ENCODE data around the gene ST8SIA5. TPM values are rescaled to one million over a fixed set of nuclear protein-coding genes. Genes with fewer than 3 reads are reported as not detected.
"Not testable (repeated sequence)": the region's sequence is repeated elsewhere in the genome, so short reads cannot be mapped to it uniquely, and the experiment has no call there.

ST8SIA5 gene
- total and polyA plus RNA-seq, 2 of the 13 experiments (the other 11 are each of a cell fraction or from before 2014, with no cell fraction given): 0.07 to 0.20 TPM

GRCh38 chr18:46795945-46796344 is 39.1 kb upstream of the ST8SIA5 start:
- H3K27ac ChIP-seq (ENCODE audit: extremely low read length, insufficient read depth, low read length); DNase-seq (ENCODE audit: low spot score); ATAC-seq; CTCF ChIA-PET (ENCODE audit: low intra/inter-chr PET ratio, low total read pairs); H3K4me2 ChIP-seq (ENCODE audit: low read depth, low read length); H3K27me3 ChIP-seq (ENCODE audit: control insufficient read depth in 1 of 2, insufficient read depth in 2 of 2, low read length in 2 of 2); POLR2A ChIA-PET; H3K4me3 ChIP-seq (replicated peaks in 1 of 3; ENCODE audit: insufficient read depth in 1 of 3, low read depth in 2 of 3, low read length in 3 of 3); intact Hi-C loops (cut with micrococcal nuclease; ENCODE audit: unreplicated experiment); H3K36me3 ChIP-seq (replicated peaks in 1 of 2; ENCODE audit: control insufficient read depth in 1 of 2, insufficient read depth in 2 of 2, low read length in 2 of 2); H3K79me2 ChIP-seq (ENCODE audit: insufficient read depth, low read length); H3K4me1 ChIP-seq (ENCODE audit: insufficient read depth, low read length); FAIRE-seq; H4K20me1 ChIP-seq (ENCODE audit: insufficient read depth, low read length); in situ Hi-C loops (cut with HindIII; ENCODE audit: extremely low pct_ligation_motif_present, low pct_unique_long_range_greater_than_20kb); H3K9ac ChIP-seq (ENCODE audit: insufficient read depth, low read depth, low read length); BruUV-seq (replicated peaks); H2AFZ ChIP-seq (ENCODE audit: low read length); H3K9me3 ChIP-seq (ENCODE audit: low read length): not testable (repeated sequence)
- 88% methylated on average over 6 of the region's 6 CpGs for WGBS (ENCODE audit: low lambda C conversion rate)

GRCh38 chr18:46794607-46795006 is 37.8 kb upstream of the ST8SIA5 start:
- Histone ChIP-seq H2AFZ (ENCODE audit: low read length) (no peak overlapping the region), H3K27ac (ENCODE audit: extremely low read length, insufficient read depth, low read length) (no peak overlapping the region), H3K36me3 (replicated peaks in 1 of 2; ENCODE audit: control insufficient read depth in 1 of 2, insufficient read depth in 2 of 2, low read length in 2 of 2) (no peaks in the 10 kb centered on the region), H3K27me3 (ENCODE audit: control insufficient read depth in 1 of 2, insufficient read depth in 2 of 2, low read length in 2 of 2) (no peaks in the 10 kb centered on the region), H3K9ac (ENCODE audit: insufficient read depth, low read depth, low read length) (no peak overlapping the region), H3K4me2 (ENCODE audit: low read depth, low read length) (no peak overlapping the region), H3K9me3 (ENCODE audit: low read length) (no peaks in the 10 kb centered on the region), H3K79me2 (ENCODE audit: insufficient read depth, low read length) (no peaks in the 10 kb centered on the region), H3K4me1 (ENCODE audit: insufficient read depth, low read length) (no peaks in the 10 kb centered on the region), H3K4me3 (replicated peaks in 1 of 3; ENCODE audit: insufficient read depth in 1 of 3, low read depth in 2 of 3, low read length in 3 of 3) (no peak overlapping the region), H4K20me1 (ENCODE audit: insufficient read depth, low read length) (no peaks in the 10 kb centered on the region)
- intact Hi-C loops (cut with micrococcal nuclease; ENCODE audit: unreplicated experiment): no loop called here
- 58% methylated on average over 1 of the region's 1 CpG for WGBS (ENCODE audit: low lambda C conversion rate)
- in situ Hi-C loops (cut with HindIII; ENCODE audit: extremely low pct_ligation_motif_present, low pct_unique_long_range_greater_than_20kb): no loop called here
- FAIRE-seq (no peak), ATAC-seq (no peak), DNase-seq (ENCODE audit: low spot score) (no peak)
- TF ChIP-seq ZSCAN9 (CRISPR knock-in tag; IDR thresholded peaks at IDR 0.05; ENCODE audit: borderline replicate concordance) (no peak), RARA (CRISPR knock-in tag; IDR thresholded peaks at IDR 0.05) (no peak), ZNF615 (CRISPR knock-in tag; IDR thresholded peaks at IDR 0.05; ENCODE audit: borderline replicate concordance) (no peak)
- CTCF ChIA-PET (ENCODE audit: low intra/inter-chr PET ratio, low total read pairs): no interaction called here
- POLR2A ChIA-PET: no interaction called here
- no TSS peak for BruUV-seq (replicated peaks)

- Histone ChIP-seq H4K20me1 (ENCODE audit: insufficient read depth, low read length) (no peaks in the 10 kb centered on the region), H3K9ac (ENCODE audit: insufficient read depth, low read depth, low read length) (no peak overlapping the region), H3K4me2 (ENCODE audit: low read depth, low read length) (no peak overlapping the region), H3K27ac (ENCODE audit: extremely low read length, insufficient read depth, low read length) (no peak overlapping the region), H3K4me1 (ENCODE audit: insufficient read depth, low read length) (no peaks in the 10 kb centered on the region), H3K36me3 (replicated peaks in 1 of 2; ENCODE audit: control insufficient read depth in 1 of 2, insufficient read depth in 2 of 2, low read length in 2 of 2) (no peaks in the 10 kb centered on the region), H3K4me3 (replicated peaks in 1 of 3; ENCODE audit: insufficient read depth in 1 of 3, low read depth in 2 of 3, low read length in 3 of 3) (no peak overlapping the region), H2AFZ (ENCODE audit: low read length) (no peak overlapping the region), H3K27me3 (ENCODE audit: control insufficient read depth in 1 of 2, insufficient read depth in 2 of 2, low read length in 2 of 2) (no peaks in the 10 kb centered on the region), H3K9me3 (ENCODE audit: low read length) (no peaks in the 10 kb centered on the region), H3K79me2 (ENCODE audit: insufficient read depth, low read length) (no peaks in the 10 kb centered on the region)
- 95% methylated on average over 3 of the region's 3 CpGs for WGBS (ENCODE audit: low lambda C conversion rate)
- BruUV-seq (replicated peaks): no TSS peak
- ChIA-PET CTCF (ENCODE audit: low intra/inter-chr PET ratio, low total read pairs) (no interaction called here), POLR2A (no interaction called here)
- intact Hi-C loops (cut with micrococcal nuclease; ENCODE audit: unreplicated experiment) (no loop called here), in situ Hi-C loops (cut with HindIII; ENCODE audit: extremely low pct_ligation_motif_present, low pct_unique_long_range_greater_than_20kb) (no loop called here)
- ATAC-seq (peak; percentile 86), FAIRE-seq (peak; percentile 28), DNase-seq (ENCODE audit: low spot score) (no peak)
- no peak for TF ChIP-seq ATAD3A (CRISPR knock-in tag; IDR thresholded peaks at IDR 0.05)
- TF ChIP-seq PLRG1 (conservative IDR thresholded peaks at IDR 0.05): no peak
- TF ChIP-seq ZNF792 (CRISPR knock-in tag; IDR thresholded peaks at IDR 0.05): no peak
- TF ChIP-seq HMG20B (CRISPR knock-in tag; conservative IDR thresholded peaks at IDR 0.05): no peak
- TF ChIP-seq KDM6A (CRISPR knock-in tag; IDR thresholded peaks at IDR 0.05; ENCODE audit: low read depth): no peak
- TF ChIP-seq HNF4G (IDR thresholded peaks at IDR 0.05; ENCODE audit: borderline replicate concordance, low read depth, low read length): no peak
- no peak for TF ChIP-seq HNF4G (CRISPR knock-in tag; IDR thresholded peaks at IDR 0.05; ENCODE audit: borderline replicate concordance, low read depth)
- no peak for TF ChIP-seq BRCA1 (CRISPR knock-in tag; IDR thresholded peaks at IDR 0.05)
- TF ChIP-seq ZNF205 (CRISPR knock-in tag; IDR thresholded peaks at IDR 0.05): no peak
- TF ChIP-seq TP53 (CRISPR knock-in tag; conservative IDR thresholded peaks at IDR 0.05): no peak
- no peak for TF ChIP-seq ZNF143 (CRISPR knock-in tag; IDR thresholded peaks at IDR 0.05)
- TF ChIP-seq ZNF7 (CRISPR knock-in tag; IDR thresholded peaks at IDR 0.05): no peak
Measured at GRCh38 chr18:46793565-46793964, 36.7 kb upstream of the ST8SIA5 start.
